GM12878 (cell line): ENCODE results near the gene FAM114A1. TPM values are rescaled to one million over a fixed set of nuclear protein-coding genes. Genes with fewer than 3 reads are reported as not detected.

Experiments used
- ATAC-seq: fragments of 200-7000 bp; cut with Tn5 transposase; 3 replicates; pipeline ENCODE4 v1.9.1; 2020; ENCODE audit warnings: mild to moderate bottlenecking, moderate library complexity
- BruUV-seq: library from RNA; stranded (reverse); fragments of 400-500 nt; replicated peaks from 2 replicates; lab custom pipeline; 2021; lab: Mats Ljungman, UMichigan
- CTCF ChIA-PET: fragments of 300-600 bp; sonication (Branson Sonifier 250); formaldehyde crosslinking; extraction: SDS; loops from one replicate; lab custom pipeline; 2021; ENCODE audit warnings: inconsistent platforms; lab: Yijun Ruan, JAX
- POLR2A ChIA-PET: fragments of 350-600 bp; formaldehyde crosslinking; extraction: SDS; loops from one replicate; lab custom pipeline; 2021; ENCODE audit warnings: inconsistent platforms; lab: Charles Lee
- RAD21 ChIA-PET: fragments of 300-600 bp; sonication (Branson Sonifier 250); formaldehyde crosslinking; loops from one replicate; lab custom pipeline; 2023; ENCODE audit warnings: antibody characterized with exemption; ENCODE audit not compliant: unreplicated experiment; lab: Charles Lee
- SMC1A ChIA-PET: fragments of 300-600 bp; sonication (Branson Sonifier 250); formaldehyde crosslinking; loops from one replicate; lab custom pipeline; 2023; ENCODE audit not compliant: unreplicated experiment, uncharacterized antibody; lab: Charles Lee
- DNase-seq: peaks from one replicate; pipeline ENCODE4 v3.0.0-alpha.2; 2011; ENCODE audit warnings: low read depth, low spot score
- FAIRE-seq: peaks from 3 replicates; lab custom pipeline; 2011; peaks lifted over from hg19 to GRCh38; lab: Jason Lieb, UNC
- H2AFZ ChIP-seq: 2 replicates; pipeline ENCODE4 v1.6.0; 2011; ENCODE audit warnings: low read depth, low read length, control low read depth; ENCODE audit not compliant: control insufficient read depth
- H3K27ac ChIP-seq: 2 replicates; pipeline ENCODE4 v1.5.1; 2011; ENCODE audit warnings: control low read depth; ENCODE audit not compliant: control insufficient read depth, insufficient read depth
- H3K27me3 ChIP-seq, 2 experiments: replicated peaks in 1 of 2; 2 replicates each; pipeline versions ENCODE4 v1.6.0 to v1.6.1; 2011; ENCODE audit warnings: low read length in 1 of 2; ENCODE audit not compliant: control insufficient read depth in 2 of 2, insufficient read depth in 2 of 2
- H3K36me3 ChIP-seq, 2 experiments: 2 replicates each; pipeline ENCODE4 v1.5.1; 2011; ENCODE audit warnings: low read length in 1 of 2; ENCODE audit not compliant: control insufficient read depth in 2 of 2, insufficient read depth in 2 of 2
- H3K4me1 ChIP-seq: 2 replicates; pipeline ENCODE4 v1.6.1; 2011; ENCODE audit warnings: mild to moderate bottlenecking, low read length, moderate library complexity, mixed read lengths; ENCODE audit not compliant: control insufficient read depth, insufficient read depth
- H3K4me2 ChIP-seq: 2 replicates; pipeline ENCODE4 v1.6.0; 2011; ENCODE audit warnings: control low read depth; ENCODE audit not compliant: control insufficient read depth, insufficient read depth
- H3K4me3 ChIP-seq: fragments of 200-600 bp; sonication (generic); 2 replicates; pipeline ENCODE4 v1.5.1; 2016
- H3K79me2 ChIP-seq: 2 replicates; pipeline ENCODE4 v1.6.0; 2011; ENCODE audit warnings: low read length; ENCODE audit not compliant: control insufficient read depth, insufficient read depth
- H3K9ac ChIP-seq: 2 replicates; pipeline ENCODE4 v1.8.0; 2011; ENCODE audit warnings: low read length, control low read depth, mixed read lengths; ENCODE audit not compliant: control insufficient read depth, insufficient read depth
- H3K9me3 ChIP-seq: replicated peaks from 3 replicates; pipeline ENCODE4 v1.5.1; 2011; ENCODE audit warnings: mild to moderate bottlenecking, low read length; ENCODE audit not compliant: control insufficient read depth, insufficient read depth
- H4K20me1 ChIP-seq: 2 replicates; pipeline ENCODE4 v1.6.0; 2011; ENCODE audit not compliant: control insufficient read depth, insufficient read depth
- ATF7 ChIP-seq: fragments of 450-650 bp; IDR thresholded peaks from 2 replicates; pipeline ENCODE4 v1.6.1; 2016; ENCODE audit warnings: low read depth, mild to moderate bottlenecking
- CBX3 ChIP-seq: fragments of 200-600 bp; sonication (generic); IDR thresholded peaks from 2 replicates; pipeline ENCODE4 v1.6.1; 2016; ENCODE audit warnings: low read depth, borderline replicate concordance
- CREB1 ChIP-seq: IDR thresholded peaks from 2 replicates; pipeline ENCODE4 v1.6.1; 2012; ENCODE audit warnings: low read depth, mild to moderate bottlenecking, inconsistent platforms
- KDM1A ChIP-seq: fragments of 200-600 bp; sonication (generic); IDR thresholded peaks from 2 replicates; pipeline ENCODE4 v1.6.1; 2016; ENCODE audit warnings: borderline replicate concordance
- PAX5 ChIP-seq: IDR thresholded peaks from 2 replicates; pipeline ENCODE4 v1.6.1; 2011; ENCODE audit warnings: low read depth, low read length, borderline replicate concordance
- POLR2A ChIP-seq: IDR thresholded peaks from 2 replicates; pipeline ENCODE4 v1.6.1; 2011; ENCODE audit warnings: low read depth, mild to moderate bottlenecking, low read length
- RELA ChIP-seq: fragments of 450-650 bp; IDR thresholded peaks from 2 replicates; pipeline ENCODE4 v1.8.0; 2014; ENCODE audit warnings: borderline replicate concordance; ENCODE audit not compliant: partially characterized antibody
- SUPT20H ChIP-seq: IDR thresholded peaks from 2 replicates; pipeline ENCODE4 v1.6.1; 2011; ENCODE audit warnings: low read depth, mild to moderate bottlenecking, low read length, moderate library complexity, borderline replicate concordance; ENCODE audit not compliant: control insufficient read depth
- ZBTB4 ChIP-seq: fragments of 450-650 bp; formaldehyde crosslinking; IDR thresholded peaks from 2 replicates; pipeline ENCODE4 v1.4.0; 2022; ENCODE audit warnings: mild to moderate bottlenecking, moderate library complexity
- ZNF384 ChIP-seq: IDR thresholded peaks from 2 replicates; pipeline ENCODE4 v1.6.1; 2012; ENCODE audit warnings: low read depth, mild to moderate bottlenecking, low read length, improper control_type of control experiment, borderline replicate concordance
- WGBS: methylation state at CpG from one replicate; pipeline ENCODE4 v1.1.6; 2016; ENCODE audit warnings: low lambda C conversion rate; ENCODE audit not compliant: insufficient replicate concordance, insufficient coverage; ENCODE audit errors: missing lambda C conversion rate; 5-methylcytosine and 5-hydroxymethylcytosine counted together
- in situ Hi-C: fragments of 300-500 bp; cut with MboI; formaldehyde crosslinking; loops from 9 replicates; pipeline ENCODE4 v1.14.3; 2018; ENCODE audit warnings: mixed read lengths
- intact Hi-C: fragments of 100-400 bp; cut with micrococcal nuclease; formaldehyde crosslinking; loops from one replicate; pipeline ENCODE4 v1.14.2; 2022; ENCODE audit not compliant: unreplicated experiment
- polyA plus RNA-seq, 11 experiments: library from polyadenylated mRNA; depleted of rRNA in 4 of 11; unstranded in 6 of 11; stranded (reverse) in 5 of 11; fragments of >200 nt; fragmentation: Nextera tagmentation in 4 of 11; fragmentation: Illumina TruSeq in 1 of 11; extraction: Ambion mirVana in 4 of 11; extraction: Trizol in 1 of 11; gene quantifications; 1 replicate in 1 of 11; 2 replicates in 10 of 11; pipeline versions ENCODE4 v1.2.1 to v1.2.3, GENCODE V29; 2011 to 2016; ENCODE audit warnings: inconsistent platforms in 2 of 11, missing spikeins in 2 of 11, low read depth in 1 of 11
- total RNA-seq, 4 experiments: library from RNA; depleted of rRNA in 3 of 4; stranded (reverse); fragments of >200 nt in 3 of 4; fragmentation: Illumina TruSeq in 1 of 4; extraction: Trizol in 1 of 4; gene quantifications; 2 replicates each; pipeline versions ENCODE4 v1.2.1 to v1.2.3, GENCODE V29; 2013 to 2021
- TF ChIP-seq, protein P1 (sequence below): fragments of 450-650 bp; IDR thresholded peaks from 2 replicates; pipeline ENCODE4 v1.6.1; 2017; ENCODE audit warnings: antibody characterized with exemption, mild to moderate bottlenecking, moderate library complexity
- TF ChIP-seq, protein P2 (sequence below): fragments of 450-650 bp; IDR thresholded peaks from 2 replicates; pipeline ENCODE4 v1.6.1; 2018; ENCODE audit warnings: borderline replicate concordance, mild to moderate bottlenecking; ENCODE audit not compliant: partially characterized antibody
- TF ChIP-seq, protein P3 (sequence below): fragments of 450-650 bp; conservative IDR thresholded peaks from 2 replicates; pipeline ENCODE4 v1.6.1; 2017; ENCODE audit warnings: mild to moderate bottlenecking, moderate library complexity

The FAM114A1 gene
- total and polyA plus RNA-seq, 10 of the 15 experiments (the other 5 are each of a cell fraction or from before 2014, with no cell fraction given): 1.3 to 6.2 (median 3.9) TPM

DNA sequence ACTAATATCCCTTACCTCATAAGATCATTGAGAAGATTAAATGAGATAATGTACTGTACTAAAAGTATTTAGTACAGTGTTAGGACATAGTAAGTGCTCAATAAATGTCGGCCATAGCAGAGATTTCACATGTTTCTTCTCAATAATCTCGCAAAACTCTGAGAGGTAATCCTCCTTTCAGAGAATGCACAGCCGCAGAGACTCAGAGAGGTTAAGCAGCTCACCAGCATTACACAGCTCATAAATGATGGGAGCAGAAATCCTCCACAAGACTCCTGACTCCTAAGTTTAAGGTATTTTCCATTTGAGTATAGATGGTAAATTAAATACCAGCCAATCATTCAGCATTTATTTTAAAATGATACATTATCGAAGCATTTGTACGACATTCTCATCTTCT, 34.6 kb downstream of the FAM114A1 start:
- Histone ChIP-seq H3K4me1 (no peaks in the 10 kb centered on the region), H4K20me1 (no peaks in the 10 kb centered on the region), H3K4me3 (no peak overlapping the region), H2AFZ (no peak overlapping the region), H3K9me3 (no peaks in the 10 kb centered on the region), H3K9ac (no peak overlapping the region), H3K27me3 (no peaks in the 10 kb centered on the region), H3K36me3 (no peaks in the 10 kb centered on the region), H3K4me2 (no peak overlapping the region), H3K27ac (no peak overlapping the region), H3K79me2 (no peaks in the 10 kb centered on the region)
- DNase-seq (no peak), ATAC-seq (no peak; the same call in 2 of the 3 replicates), FAIRE-seq (no peak)
- ChIA-PET CTCF (interaction anchor here (0.9 to 9.1 kb wide), 57 partner anchors 8 to 723 kb away, joined by 3 to 295 read pairs (median 5); partner anchors contain the start of genes FAM114A1, TLR1 and WDR19), SMC1A (interaction anchor here (0.6 to 6.7 kb wide), 59 partner anchors 10 to 1376 kb away, joined by 3 to 193 read pairs (median 4); partner anchors contain the start of genes FAM114A1, KLB, TLR1 and TLR10), RAD21 (interaction anchor here (0.7 to 6.6 kb wide), 50 partner anchors 9 to 723 kb away, joined by 3 to 214 read pairs (median 5); partner anchors contain the start of gene WDR19), POLR2A (interaction anchor here (0.6 to 3.9 kb wide), 4 partner anchors 37 to 236 kb away, joined by 3 to 22 read pairs (median 4); partner anchors contain the start of gene TMEM156)
- 69% methylated on average over 5 of the region's 5 CpGs for WGBS
- intact Hi-C loops (loop anchor here (1.0 to 5.0 kb wide), 4 partner anchors 90 to 555 kb away; partner anchors contain the start of genes LIAS, RPL9 and TMEM156), in situ Hi-C loops (loop anchor here (5.0 to 25.0 kb wide), 2 partner anchors 235 to 535 kb away; no protein-coding TSS in a partner anchor)
- BruUV-seq: no TSS peak
- TF ChIP-seq ATF7 (no peak), CREB1 (no peak), SUPT20H (no peak), POLR2A (no peak), CBX3 (no peak), KDM1A (no peak), PAX5 (no peak), ZNF384 (no peak), ZBTB4 (CRISPR knock-in tag) (no peak), RELA (no peak)
- TF ChIP-seq, protein P1, sequence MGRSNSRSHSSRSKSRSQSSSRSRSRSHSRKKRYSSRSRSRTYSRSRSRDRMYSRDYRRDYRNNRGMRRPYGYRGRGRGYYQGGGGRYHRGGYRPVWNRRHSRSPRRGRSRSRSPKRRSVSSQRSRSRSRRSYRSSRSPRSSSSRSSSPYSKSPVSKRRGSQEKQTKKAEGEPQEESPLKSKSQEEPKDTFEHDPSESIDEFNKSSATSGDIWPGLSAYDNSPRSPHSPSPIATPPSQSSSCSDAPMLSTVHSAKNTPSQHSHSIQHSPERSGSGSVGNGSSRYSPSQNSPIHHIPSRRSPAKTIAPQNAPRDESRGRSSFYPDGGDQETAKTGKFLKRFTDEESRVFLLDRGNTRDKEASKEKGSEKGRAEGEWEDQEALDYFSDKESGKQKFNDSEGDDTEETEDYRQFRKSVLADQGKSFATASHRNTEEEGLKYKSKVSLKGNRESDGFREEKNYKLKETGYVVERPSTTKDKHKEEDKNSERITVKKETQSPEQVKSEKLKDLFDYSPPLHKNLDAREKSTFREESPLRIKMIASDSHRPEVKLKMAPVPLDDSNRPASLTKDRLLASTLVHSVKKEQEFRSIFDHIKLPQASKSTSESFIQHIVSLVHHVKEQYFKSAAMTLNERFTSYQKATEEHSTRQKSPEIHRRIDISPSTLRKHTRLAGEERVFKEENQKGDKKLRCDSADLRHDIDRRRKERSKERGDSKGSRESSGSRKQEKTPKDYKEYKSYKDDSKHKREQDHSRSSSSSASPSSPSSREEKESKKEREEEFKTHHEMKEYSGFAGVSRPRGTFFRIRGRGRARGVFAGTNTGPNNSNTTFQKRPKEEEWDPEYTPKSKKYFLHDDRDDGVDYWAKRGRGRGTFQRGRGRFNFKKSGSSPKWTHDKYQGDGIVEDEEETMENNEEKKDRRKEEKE: no peak
- TF ChIP-seq, protein P2, sequence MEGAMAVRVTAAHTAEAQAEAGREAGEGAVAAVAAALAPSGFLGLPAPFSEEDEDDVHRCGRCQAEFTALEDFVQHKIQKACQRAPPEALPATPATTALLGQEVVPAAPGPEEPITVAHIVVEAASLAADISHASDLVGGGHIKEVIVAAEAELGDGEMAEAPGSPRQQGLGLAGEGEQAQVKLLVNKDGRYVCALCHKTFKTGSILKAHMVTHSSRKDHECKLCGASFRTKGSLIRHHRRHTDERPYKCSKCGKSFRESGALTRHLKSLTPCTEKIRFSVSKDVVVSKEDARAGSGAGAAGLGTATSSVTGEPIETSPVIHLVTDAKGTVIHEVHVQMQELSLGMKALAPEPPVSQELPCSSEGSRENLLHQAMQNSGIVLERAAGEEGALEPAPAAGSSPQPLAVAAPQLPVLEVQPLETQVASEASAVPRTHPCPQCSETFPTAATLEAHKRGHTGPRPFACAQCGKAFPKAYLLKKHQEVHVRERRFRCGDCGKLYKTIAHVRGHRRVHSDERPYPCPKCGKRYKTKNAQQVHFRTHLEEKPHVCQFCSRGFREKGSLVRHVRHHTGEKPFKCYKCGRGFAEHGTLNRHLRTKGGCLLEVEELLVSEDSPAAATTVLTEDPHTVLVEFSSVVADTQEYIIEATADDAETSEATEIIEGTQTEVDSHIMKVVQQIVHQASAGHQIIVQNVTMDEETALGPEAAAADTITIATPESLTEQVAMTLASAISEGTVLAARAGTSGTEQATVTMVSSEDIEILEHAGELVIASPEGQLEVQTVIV: no peak
- TF ChIP-seq, protein P3, sequence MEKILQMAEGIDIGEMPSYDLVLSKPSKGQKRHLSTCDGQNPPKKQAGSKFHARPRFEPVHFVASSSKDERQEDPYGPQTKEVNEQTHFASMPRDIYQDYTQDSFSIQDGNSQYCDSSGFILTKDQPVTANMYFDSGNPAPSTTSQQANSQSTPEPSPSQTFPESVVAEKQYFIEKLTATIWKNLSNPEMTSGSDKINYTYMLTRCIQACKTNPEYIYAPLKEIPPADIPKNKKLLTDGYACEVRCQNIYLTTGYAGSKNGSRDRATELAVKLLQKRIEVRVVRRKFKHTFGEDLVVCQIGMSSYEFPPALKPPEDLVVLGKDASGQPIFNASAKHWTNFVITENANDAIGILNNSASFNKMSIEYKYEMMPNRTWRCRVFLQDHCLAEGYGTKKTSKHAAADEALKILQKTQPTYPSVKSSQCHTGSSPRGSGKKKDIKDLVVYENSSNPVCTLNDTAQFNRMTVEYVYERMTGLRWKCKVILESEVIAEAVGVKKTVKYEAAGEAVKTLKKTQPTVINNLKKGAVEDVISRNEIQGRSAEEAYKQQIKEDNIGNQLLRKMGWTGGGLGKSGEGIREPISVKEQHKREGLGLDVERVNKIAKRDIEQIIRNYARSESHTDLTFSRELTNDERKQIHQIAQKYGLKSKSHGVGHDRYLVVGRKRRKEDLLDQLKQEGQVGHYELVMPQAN: no peak
